HEK293 (cell line): Measurements from ENCODE around the gene TSPO.

ENCODE experiments used
- CTCF ChIA-PET: fragments of 350-600 bp; formaldehyde crosslinking; extraction: SDS; loops from one replicate; lab custom pipeline; 2021; ENCODE audit warnings: antibody characterized with exemption; lab: Yijun Ruan, JAX
- POLR2A ChIA-PET: fragments of 300-600 bp; formaldehyde crosslinking; extraction: SDS; loops from one replicate; lab custom pipeline; 2020; ENCODE audit warnings: antibody characterized with exemption, inconsistent platforms; lab: Yijun Ruan, JAX
- H3K27ac ChIP-seq: fragments of 200-500 bp; sonication (Bioruptor generic); 2 replicates; pipeline ENCODE4 v1.5.1; 2014; ENCODE audit warnings: low read depth, low read length, control low read depth, inconsistent platforms; ENCODE audit errors: extremely low read depth
- H3K36me3 ChIP-seq, 2 experiments: fragments of 200-500 bp in 1 of 2; sonication (Bioruptor generic) in 1 of 2; 1 replicate in 1 of 2; 2 replicates in 1 of 2; pipeline ENCODE4 v1.5.1; 2014 to 2017; ENCODE audit warnings: inconsistent platforms in 2 of 2, low read length in 2 of 2; ENCODE audit not compliant: control insufficient read depth in 2 of 2, insufficient read depth in 1 of 2
- H3K4me1 ChIP-seq: fragments of 200-500 bp; sonication (Bioruptor generic); 2 replicates; pipeline ENCODE4 v1.5.1; 2014; ENCODE audit warnings: mild to moderate bottlenecking, low read length, inconsistent platforms; ENCODE audit not compliant: control insufficient read depth, insufficient read depth
- H3K4me3 ChIP-seq: 2 replicates; pipeline ENCODE4 v1.5.1; 2011; ENCODE audit warnings: low read depth, mild to moderate bottlenecking, control low read depth, low read length, moderate library complexity
- H3K9me3 ChIP-seq: fragments of 200-500 bp; sonication (Bioruptor generic); 2 replicates; pipeline ENCODE4 v1.5.1; 2014; ENCODE audit warnings: low read depth, low read length, inconsistent platforms; ENCODE audit not compliant: control insufficient read depth, insufficient read depth
- MZF1 ChIP-seq: fragments of 450-650 bp; formaldehyde crosslinking; IDR thresholded peaks from 2 replicates; pipeline ENCODE4 v1.5.1; 2017; ENCODE audit warnings: missing biosample characterization, missing genetic modification characterization, borderline replicate concordance
- ZBTB6 ChIP-seq: fragments of 450-650 bp; formaldehyde crosslinking; IDR thresholded peaks from 2 replicates; pipeline ENCODE4 v1.5.1; 2017; ENCODE audit warnings: missing biosample characterization, missing genetic modification characterization
- ZNF148 ChIP-seq: fragments of 450-650 bp; formaldehyde crosslinking; IDR thresholded peaks from 2 replicates; pipeline ENCODE4 v1.5.0; 2017; ENCODE audit warnings: missing biosample characterization, missing genetic modification characterization, borderline replicate concordance
- ZNF169 ChIP-seq: fragments of 450-650 bp; formaldehyde crosslinking; IDR thresholded peaks from 2 replicates; pipeline ENCODE4 v1.5.1; 2016; ENCODE audit warnings: missing biosample characterization, missing genetic modification characterization
- ZNF26 ChIP-seq: fragments of 450-650 bp; formaldehyde crosslinking; IDR thresholded peaks from 2 replicates; pipeline ENCODE4 v1.5.1; 2016; ENCODE audit warnings: missing biosample characterization, missing genetic modification characterization
- ZNF324 ChIP-seq: fragments of 450-650 bp; formaldehyde crosslinking; IDR thresholded peaks from 2 replicates; pipeline ENCODE4 v1.5.1; 2016; ENCODE audit warnings: missing biosample characterization, missing genetic modification characterization
- ZNF433 ChIP-seq: fragments of 450-650 bp; formaldehyde crosslinking; IDR thresholded peaks from 2 replicates; pipeline ENCODE4 v1.5.1; 2016; ENCODE audit warnings: missing biosample characterization, missing genetic modification characterization, low read depth
- ZNF555 ChIP-seq: fragments of 450-650 bp; formaldehyde crosslinking; conservative IDR thresholded peaks from 2 replicates; pipeline ENCODE4 v1.5.1; 2017; ENCODE audit warnings: missing biosample characterization, mild to moderate bottlenecking, missing genetic modification characterization, inconsistent platforms
- ZNF645 ChIP-seq: fragments of 450-650 bp; formaldehyde crosslinking; IDR thresholded peaks from 2 replicates; pipeline ENCODE4; 2016; ENCODE audit warnings: missing biosample characterization, missing genetic modification characterization
- ZNF76 ChIP-seq: fragments of 450-650 bp; formaldehyde crosslinking; IDR thresholded peaks from 2 replicates; pipeline ENCODE4; 2016; ENCODE audit warnings: low read depth, missing biosample characterization, missing genetic modification characterization, borderline replicate concordance
- ZNF837 ChIP-seq: fragments of 450-650 bp; formaldehyde crosslinking; IDR thresholded peaks from 2 replicates; pipeline ENCODE4 v1.5.1; 2016; ENCODE audit warnings: missing biosample characterization, missing genetic modification characterization

The TSPO gene

GRCh38 chr22:43172191-43172590 is 20.8 kb downstream of the TSPO start:
- POLR2A ChIA-PET, result interaction anchor here (1.4 kb wide), 1 partner anchor 16 kb away, joined by 3 read pairs; no protein-coding TSS in a partner anchor
- Histone ChIP-seq H3K4me1 (no peaks in the 10 kb centered on the region), H3K9me3 (no peaks in the 10 kb centered on the region), H3K36me3 (peaks cover 28 to 94% of the 10 kb centered on the region in 2 experiments; a peak in 2 of 3 replicates), H3K4me3 (no peak overlapping the region), H3K27ac (no peak overlapping the region)
- CTCF ChIA-PET, result no interaction called here
- TF ChIP-seq ZBTB6, result no peak
- no peak for TF ChIP-seq ZNF645 (tag by site-specific recombination)
- no peak for TF ChIP-seq ZNF76 (tag by site-specific recombination)
- TF ChIP-seq ZNF324 (tag by site-specific recombination), result no peak

GRCh38 chr22:43173566-43173965 is 22.2 kb downstream of the TSPO start:
- no peak overlapping the region for H3K4me3 ChIP-seq
- ChIA-PET CTCF (interaction anchor here (0.5 kb wide), 1 partner anchor 84 kb away, joined by 3 read pairs; no protein-coding TSS in a partner anchor), POLR2A (interaction anchor here (1.4 kb wide), 1 partner anchor 14 kb away, joined by 3 read pairs; no protein-coding TSS in a partner anchor)
- no peaks in the 10 kb centered on the region for H3K4me1 ChIP-seq
- TF ChIP-seq ZNF169, result no peak
- TF ChIP-seq ZNF837 (tag by site-specific recombination), result no peak
- no peak for TF ChIP-seq ZNF26 (tag by site-specific recombination)
- TF ChIP-seq ZNF433 (tag by site-specific recombination), result no peak
- H3K27ac ChIP-seq, result no peak overlapping the region
- no peaks in the 10 kb centered on the region for H3K9me3 ChIP-seq
- H3K36me3 ChIP-seq, result peaks cover 33 to 90% of the 10 kb centered on the region in 2 experiments; a peak in 2 of 3 replicates

- Histone ChIP-seq H3K4me1 (no peaks in the 10 kb centered on the region), H3K9me3 (no peaks in the 10 kb centered on the region), H3K4me3 (no peak overlapping the region), H3K27ac (no peak overlapping the region), H3K36me3 (peaks cover 35 to 90% of the 10 kb centered on the region in 2 experiments; a peak in 2 of 3 replicates)
- ChIA-PET CTCF (interaction anchor here (0.5 kb wide), 1 partner anchor 83 kb away, joined by 3 read pairs; no protein-coding TSS in a partner anchor), POLR2A (no interaction called here)
- TF ChIP-seq ZNF555 (tag by site-specific recombination), result no peak
- TF ChIP-seq MZF1 (tag by site-specific recombination), result no peak
- no peak for TF ChIP-seq ZNF148 (tag by site-specific recombination)
These were observed 22.8 kb downstream of the TSPO start for GRCh38 chr22:43173976-43174720.
